ENCODE data around the gene DUSP6. TPM values are rescaled to one million over a fixed set of nuclear protein-coding genes. Genes with fewer than 3 reads are reported as not detected.

Gene DUSP6
- total and polyA plus RNA-seq, 10 of the 15 experiments (the other 5 are each of a cell fraction or from before 2014, with no cell fraction given), result 0.02 to 0.69 (median 0.07) TPM; not detected in 1

DNA sequence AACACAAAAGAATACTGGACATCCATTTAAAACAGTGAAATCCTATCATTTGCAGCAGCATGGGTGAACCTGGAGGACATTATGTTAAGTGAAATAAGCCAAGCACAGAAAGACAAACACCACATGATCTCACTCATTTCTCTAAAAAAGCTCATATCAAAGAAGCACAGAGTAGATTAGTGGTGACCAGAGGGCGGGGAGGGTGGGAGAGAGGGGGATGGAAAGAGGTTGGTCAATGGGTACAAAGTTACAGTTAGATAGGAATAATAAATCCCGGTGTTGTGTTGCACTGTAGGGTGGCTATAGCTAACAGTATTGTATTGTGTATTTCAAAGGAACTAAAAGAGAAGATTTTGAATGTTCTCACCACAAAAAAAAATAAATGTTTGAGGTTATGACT, 52.4 kb downstream of the DUSP6 start (continued):
- no peak for TF ChIP-seq ZNF274 (IDR thresholded peaks at IDR 0.05; ENCODE audit: insufficient read depth, insufficient read length)
- TF ChIP-seq, protein P1, sequence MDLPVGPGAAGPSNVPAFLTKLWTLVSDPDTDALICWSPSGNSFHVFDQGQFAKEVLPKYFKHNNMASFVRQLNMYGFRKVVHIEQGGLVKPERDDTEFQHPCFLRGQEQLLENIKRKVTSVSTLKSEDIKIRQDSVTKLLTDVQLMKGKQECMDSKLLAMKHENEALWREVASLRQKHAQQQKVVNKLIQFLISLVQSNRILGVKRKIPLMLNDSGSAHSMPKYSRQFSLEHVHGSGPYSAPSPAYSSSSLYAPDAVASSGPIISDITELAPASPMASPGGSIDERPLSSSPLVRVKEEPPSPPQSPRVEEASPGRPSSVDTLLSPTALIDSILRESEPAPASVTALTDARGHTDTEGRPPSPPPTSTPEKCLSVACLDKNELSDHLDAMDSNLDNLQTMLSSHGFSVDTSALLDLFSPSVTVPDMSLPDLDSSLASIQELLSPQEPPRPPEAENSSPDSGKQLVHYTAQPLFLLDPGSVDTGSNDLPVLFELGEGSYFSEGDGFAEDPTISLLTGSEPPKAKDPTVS (IDR thresholded peaks at IDR 0.05; ENCODE audit: low read depth, low read length), result no peak
- no peak for TF ChIP-seq ZBED1 (IDR thresholded peaks at IDR 0.05; ENCODE audit: borderline replicate concordance)
- no peak for TF ChIP-seq SMAD1 (IDR thresholded peaks at IDR 0.05; ENCODE audit: low read depth, partially characterized antibody)
- no peak for TF ChIP-seq RUNX3 (IDR thresholded peaks at IDR 0.05; ENCODE audit: low read length)
- TF ChIP-seq, protein P2, sequence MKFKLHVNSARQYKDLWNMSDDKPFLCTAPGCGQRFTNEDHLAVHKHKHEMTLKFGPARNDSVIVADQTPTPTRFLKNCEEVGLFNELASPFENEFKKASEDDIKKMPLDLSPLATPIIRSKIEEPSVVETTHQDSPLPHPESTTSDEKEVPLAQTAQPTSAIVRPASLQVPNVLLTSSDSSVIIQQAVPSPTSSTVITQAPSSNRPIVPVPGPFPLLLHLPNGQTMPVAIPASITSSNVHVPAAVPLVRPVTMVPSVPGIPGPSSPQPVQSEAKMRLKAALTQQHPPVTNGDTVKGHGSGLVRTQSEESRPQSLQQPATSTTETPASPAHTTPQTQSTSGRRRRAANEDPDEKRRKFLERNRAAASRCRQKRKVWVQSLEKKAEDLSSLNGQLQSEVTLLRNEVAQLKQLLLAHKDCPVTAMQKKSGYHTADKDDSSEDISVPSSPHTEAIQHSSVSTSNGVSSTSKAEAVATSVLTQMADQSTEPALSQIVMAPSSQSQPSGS (IDR thresholded peaks at IDR 0.05; ENCODE audit: low read length), result no peak
- no peak for TF ChIP-seq ZNF622 (IDR thresholded peaks at IDR 0.05)
- no peak for TF ChIP-seq ASH2L (IDR thresholded peaks at IDR 0.05; ENCODE audit: borderline replicate concordance, low read depth)
- no peak for TF ChIP-seq SIN3A (IDR thresholded peaks at IDR 0.05; ENCODE audit: low read depth, low read length)
- TF ChIP-seq POLR2AphosphoS5 (IDR thresholded peaks at IDR 0.05; ENCODE audit: low read length), result no peak

DNA sequence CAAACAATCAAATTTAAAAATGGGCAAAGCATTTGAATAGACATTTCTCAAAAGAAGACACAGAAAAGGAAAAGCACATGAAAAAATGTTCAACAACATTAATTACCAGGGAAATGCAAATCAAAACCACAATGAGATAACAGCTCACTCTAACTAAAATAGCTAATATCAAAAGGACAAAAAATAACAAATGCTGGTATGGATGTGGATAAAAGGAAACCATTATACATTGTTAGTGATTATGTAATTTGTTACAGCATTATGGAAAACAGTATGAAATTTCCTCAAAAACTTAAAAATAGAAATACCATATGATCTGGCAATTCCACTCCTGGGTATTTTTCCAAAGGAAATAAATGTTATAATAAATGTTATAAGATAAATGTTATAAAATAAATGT, 52.9 kb downstream of the DUSP6 start:
- DNase-seq (ENCODE audit: low read depth, low spot score) (no peak), ATAC-seq (no peak), FAIRE-seq (no peak)
- ChIA-PET CTCF (interaction anchor here (1.0 kb wide), 1 partner anchor 163 kb away, joined by 3 read pairs; no protein-coding TSS in a partner anchor), RAD21 (ENCODE audit: unreplicated experiment) (no interaction called here), POLR2A (no interaction called here), SMC1A (ENCODE audit: uncharacterized antibody, unreplicated experiment) (interaction anchor here (0.9 kb wide), 1 partner anchor 15 kb away, joined by 3 read pairs; no protein-coding TSS in a partner anchor)
- H3K4me3 ChIP-seq, result no peak overlapping the region
- H3K4me2 ChIP-seq (ENCODE audit: control insufficient read depth, insufficient read depth), result no peak overlapping the region
- TF ChIP-seq, protein P3, sequence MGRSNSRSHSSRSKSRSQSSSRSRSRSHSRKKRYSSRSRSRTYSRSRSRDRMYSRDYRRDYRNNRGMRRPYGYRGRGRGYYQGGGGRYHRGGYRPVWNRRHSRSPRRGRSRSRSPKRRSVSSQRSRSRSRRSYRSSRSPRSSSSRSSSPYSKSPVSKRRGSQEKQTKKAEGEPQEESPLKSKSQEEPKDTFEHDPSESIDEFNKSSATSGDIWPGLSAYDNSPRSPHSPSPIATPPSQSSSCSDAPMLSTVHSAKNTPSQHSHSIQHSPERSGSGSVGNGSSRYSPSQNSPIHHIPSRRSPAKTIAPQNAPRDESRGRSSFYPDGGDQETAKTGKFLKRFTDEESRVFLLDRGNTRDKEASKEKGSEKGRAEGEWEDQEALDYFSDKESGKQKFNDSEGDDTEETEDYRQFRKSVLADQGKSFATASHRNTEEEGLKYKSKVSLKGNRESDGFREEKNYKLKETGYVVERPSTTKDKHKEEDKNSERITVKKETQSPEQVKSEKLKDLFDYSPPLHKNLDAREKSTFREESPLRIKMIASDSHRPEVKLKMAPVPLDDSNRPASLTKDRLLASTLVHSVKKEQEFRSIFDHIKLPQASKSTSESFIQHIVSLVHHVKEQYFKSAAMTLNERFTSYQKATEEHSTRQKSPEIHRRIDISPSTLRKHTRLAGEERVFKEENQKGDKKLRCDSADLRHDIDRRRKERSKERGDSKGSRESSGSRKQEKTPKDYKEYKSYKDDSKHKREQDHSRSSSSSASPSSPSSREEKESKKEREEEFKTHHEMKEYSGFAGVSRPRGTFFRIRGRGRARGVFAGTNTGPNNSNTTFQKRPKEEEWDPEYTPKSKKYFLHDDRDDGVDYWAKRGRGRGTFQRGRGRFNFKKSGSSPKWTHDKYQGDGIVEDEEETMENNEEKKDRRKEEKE (IDR thresholded peaks at IDR 0.05), result no peak
- TF ChIP-seq NRF1 (conservative IDR thresholded peaks at IDR 0.05; ENCODE audit: low read depth, low read length), result no peak
- no peak for TF ChIP-seq FOXK2 (IDR thresholded peaks at IDR 0.05)
- TF ChIP-seq ZNF24 (IDR thresholded peaks at IDR 0.05), result no peak
- TF ChIP-seq EP300 (IDR thresholded peaks at IDR 0.05; ENCODE audit: borderline replicate concordance in 1 of 2, control insufficient read depth in 1 of 2, low read depth in 2 of 2, low read length in 2 of 2), result no peak
- no peak for TF ChIP-seq BRCA1 (IDR thresholded peaks at IDR 0.05; ENCODE audit: low read depth, low read length)
- no peak for TF ChIP-seq SREBF1 (IDR thresholded peaks at IDR 0.05; ENCODE audit: low read length)
- TF ChIP-seq GABPA (IDR thresholded peaks at IDR 0.05; ENCODE audit: low read depth), result no peak
- TF ChIP-seq BHLHE40 (IDR thresholded peaks at IDR 0.05; ENCODE audit: borderline replicate concordance in 1 of 2, low read depth in 2 of 2, low read length in 1 of 2), result no peak
- no peak for TF ChIP-seq JUND (IDR thresholded peaks at IDR 0.05; ENCODE audit: low read depth, low read length)
- no peak for TF ChIP-seq TBL1XR1 (IDR thresholded peaks at IDR 0.05; ENCODE audit: low read depth, low read length)
- no peaks in the 10 kb centered on the region for H4K20me1 ChIP-seq (ENCODE audit: control insufficient read depth, insufficient read depth)
- H3K36me3 ChIP-seq (ENCODE audit: control insufficient read depth in 2 of 2, insufficient read depth in 2 of 2, low read length in 1 of 2), result no peaks in the 10 kb centered on the region
- H3K27me3 ChIP-seq (replicated peaks in 1 of 2; ENCODE audit: control insufficient read depth in 2 of 2, insufficient read depth in 2 of 2, low read length in 1 of 2), result no peaks in the 10 kb centered on the region
- no TSS peak for BruUV-seq (replicated peaks)
- H3K9ac ChIP-seq (ENCODE audit: control insufficient read depth, insufficient read depth, low read length), result no peak overlapping the region
- intact Hi-C loops (cut with micrococcal nuclease; ENCODE audit: unreplicated experiment), result no loop called here
- H2AFZ ChIP-seq (ENCODE audit: control insufficient read depth, low read depth, low read length), result no peak overlapping the region
- H3K9me3 ChIP-seq (replicated peaks; ENCODE audit: control insufficient read depth, insufficient read depth, low read length), result no peaks in the 10 kb centered on the region
- no peaks in the 10 kb centered on the region for H3K4me1 ChIP-seq (ENCODE audit: control insufficient read depth, insufficient read depth, low read length)
- in situ Hi-C loops (cut with MboI), result no loop called here
- H3K27ac ChIP-seq (ENCODE audit: control insufficient read depth, insufficient read depth), result no peak overlapping the region
- H3K79me2 ChIP-seq (ENCODE audit: control insufficient read depth, insufficient read depth, low read length), result no peaks in the 10 kb centered on the region
